ENCODE results near the gene PPP1R1B.

Gene PPP1R1B

GRCh38 chr17:39658760-39659159, 32.0 kb downstream of the PPP1R1B start:
- no peak for DNase-seq

DNA sequence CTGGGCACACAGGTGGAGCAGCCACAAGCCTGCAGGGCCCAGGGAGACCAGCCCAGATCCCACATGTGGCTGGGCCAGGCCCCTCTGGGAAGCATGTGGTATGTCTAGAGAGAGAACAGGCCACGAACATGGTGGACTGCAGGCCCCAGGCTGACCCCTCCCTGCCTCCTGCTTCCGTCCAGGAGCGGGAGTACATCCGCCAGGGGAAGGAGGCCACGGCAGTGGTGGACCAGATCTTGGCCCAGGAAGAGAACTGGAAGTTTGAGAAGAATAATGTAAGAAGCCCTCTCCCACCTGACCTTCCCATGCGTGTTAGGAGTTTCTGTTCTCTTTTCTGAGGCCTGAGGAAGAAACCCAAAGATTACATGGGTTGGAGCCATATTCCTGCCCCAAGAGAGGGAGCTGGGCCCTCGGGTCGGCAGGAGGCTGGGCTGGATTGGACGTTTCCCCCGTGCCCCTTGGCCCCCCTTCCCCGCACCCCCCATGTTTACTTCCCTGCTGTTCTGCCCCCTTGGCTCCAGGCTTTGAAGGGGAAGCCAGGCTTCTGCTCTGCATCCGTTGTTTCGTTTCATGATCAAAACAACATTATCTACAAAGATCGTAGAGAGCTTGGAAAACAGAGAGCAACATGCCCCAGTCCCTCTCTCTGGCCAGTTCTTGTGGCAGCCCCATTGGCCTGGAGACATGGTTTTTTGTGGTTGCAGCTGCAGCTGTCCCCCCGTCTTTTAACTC, 32.7 kb downstream of the PPP1R1B start:
- no peak for DNase-seq

DNA sequence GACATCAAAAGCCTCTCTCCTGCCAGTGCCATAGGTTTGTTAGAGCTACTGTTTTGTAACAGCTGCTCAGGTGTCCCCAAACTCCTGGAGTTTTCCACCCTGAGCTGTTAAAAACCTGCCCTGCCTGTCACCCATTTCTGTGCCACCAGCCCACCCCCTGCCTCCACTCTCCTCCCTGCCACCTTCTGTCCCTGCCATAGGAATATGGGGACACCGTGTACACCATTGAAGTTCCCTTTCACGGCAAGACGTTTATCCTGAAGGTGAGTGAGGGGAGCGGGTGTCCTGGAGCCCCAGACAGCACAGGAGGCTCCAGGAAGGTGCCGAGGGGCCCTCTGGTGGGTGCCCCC, 33.2 kb downstream of the PPP1R1B start:
- no peak for DNase-seq

DNA sequence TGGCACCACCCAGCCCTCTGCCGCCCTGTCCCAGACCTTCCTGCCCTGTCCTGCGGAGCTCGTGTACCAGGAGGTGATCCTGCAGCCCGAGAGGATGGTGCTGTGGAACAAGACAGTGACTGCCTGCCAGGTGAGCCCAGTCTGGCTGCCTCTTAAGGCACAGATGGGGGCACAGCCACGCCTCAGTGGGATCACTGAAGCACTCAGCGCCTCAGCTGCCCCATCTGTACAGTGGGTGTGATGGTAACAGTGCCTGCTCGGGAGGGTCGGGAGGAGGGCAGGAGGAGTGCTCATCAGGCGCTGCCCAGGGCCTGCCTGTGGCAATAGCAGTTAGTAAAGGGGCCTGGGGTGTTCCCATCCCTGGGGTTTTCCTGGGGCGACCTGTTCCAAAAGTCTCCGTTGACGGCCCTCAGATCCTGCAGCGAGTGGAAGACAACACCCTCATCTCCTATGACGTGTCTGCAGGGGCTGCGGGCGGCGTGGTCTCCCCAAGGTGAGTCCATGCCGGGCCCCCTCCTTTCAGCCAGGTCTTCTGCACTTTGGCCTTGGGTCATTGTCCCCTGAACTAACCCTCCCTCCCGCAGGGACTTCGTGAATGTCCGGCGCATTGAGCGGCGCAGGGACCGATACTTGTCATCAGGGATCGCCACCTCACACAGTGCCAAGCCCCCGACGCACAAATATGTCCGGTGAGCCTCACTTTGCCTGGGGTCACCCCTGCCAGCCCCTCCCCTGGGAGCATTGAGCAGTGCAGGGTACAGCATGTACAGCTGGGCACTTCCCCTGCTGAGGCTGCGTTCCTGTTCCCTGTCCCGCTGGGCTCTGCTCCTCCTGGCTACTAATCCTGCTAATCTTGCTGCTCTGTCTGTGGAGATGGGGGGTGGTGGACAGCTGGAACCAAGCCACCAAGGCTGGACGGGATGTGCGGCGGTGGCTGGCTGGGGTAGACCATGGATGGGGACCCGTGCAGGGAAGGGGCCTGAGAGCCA, 33.9 kb downstream of the PPP1R1B start:
- no peak for DNase-seq

DNA sequence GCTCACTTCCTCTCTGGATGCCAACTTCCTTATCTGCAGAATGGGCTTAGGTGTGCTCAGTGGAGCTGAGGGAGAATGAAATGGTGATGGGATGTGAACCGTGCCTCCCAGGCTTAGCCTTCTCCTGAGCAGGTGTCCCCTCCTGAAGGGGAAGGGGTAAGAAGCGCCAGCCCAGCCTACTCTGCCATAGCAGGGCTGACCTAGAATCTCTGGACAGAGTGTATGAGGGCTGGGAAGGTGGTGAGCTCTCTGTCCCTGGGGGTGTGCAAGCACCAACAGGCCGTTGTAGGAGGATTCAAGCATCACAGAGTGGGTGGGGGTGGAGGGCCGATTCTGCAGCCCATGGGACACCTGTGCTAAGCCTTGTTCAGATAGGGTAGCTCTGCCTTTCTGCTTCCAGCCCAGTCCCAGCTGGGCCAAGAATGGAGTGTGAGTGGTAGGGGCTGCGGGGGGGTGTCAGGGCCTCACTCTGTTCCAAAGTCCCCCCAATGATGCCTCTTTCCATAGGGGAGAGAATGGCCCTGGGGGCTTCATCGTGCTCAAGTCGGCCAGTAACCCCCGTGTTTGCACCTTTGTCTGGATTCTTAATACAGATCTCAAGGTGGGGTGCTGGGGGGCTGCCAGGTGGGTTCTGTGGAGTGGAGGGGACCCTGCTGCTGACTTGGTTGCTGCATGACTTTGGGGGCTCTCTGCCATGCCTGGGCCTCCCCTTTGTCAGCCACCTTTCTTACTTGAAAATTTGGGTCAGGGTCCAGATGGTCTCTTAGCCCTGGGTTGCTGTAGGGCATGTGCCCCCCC, 35.2 kb downstream of the PPP1R1B start:
- DNase-seq = no peak

DNA sequence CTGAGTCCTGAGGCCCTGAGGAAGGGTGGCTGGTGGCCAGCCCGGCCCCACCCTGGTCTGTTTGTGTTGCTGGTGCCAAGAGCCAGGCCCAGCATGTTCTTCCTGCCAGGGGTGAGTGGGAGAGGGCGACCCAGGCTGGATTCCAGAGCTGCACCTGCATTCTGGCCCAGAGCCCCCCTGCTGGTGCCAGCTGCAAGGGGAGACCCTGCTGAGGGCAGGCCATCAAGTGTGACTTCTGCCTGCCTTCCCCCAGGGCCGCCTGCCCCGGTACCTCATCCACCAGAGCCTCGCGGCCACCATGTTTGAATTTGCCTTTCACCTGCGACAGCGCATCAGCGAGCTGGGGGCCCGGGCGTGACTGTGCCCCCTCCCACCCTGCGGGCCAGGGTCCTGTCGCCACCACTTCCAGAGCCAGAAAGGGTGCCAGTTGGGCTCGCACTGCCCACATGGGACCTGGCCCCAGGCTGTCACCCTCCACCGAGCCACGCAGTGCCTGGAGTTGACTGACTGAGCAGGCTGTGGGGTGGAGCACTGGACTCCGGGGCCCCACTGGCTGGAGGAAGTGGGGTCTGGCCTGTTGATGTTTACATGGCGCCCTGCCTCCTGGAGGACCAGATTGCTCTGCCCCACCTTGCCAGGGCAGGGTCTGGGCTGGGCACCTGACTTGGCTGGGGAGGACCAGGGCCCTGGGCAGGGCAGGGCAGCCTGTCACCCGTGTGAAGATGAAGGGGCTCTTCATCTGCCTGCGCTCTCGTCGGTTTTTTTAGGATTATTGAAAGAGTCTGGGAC, 36.0 kb downstream of the PPP1R1B start:
- DNase-seq = no peak

DNA sequence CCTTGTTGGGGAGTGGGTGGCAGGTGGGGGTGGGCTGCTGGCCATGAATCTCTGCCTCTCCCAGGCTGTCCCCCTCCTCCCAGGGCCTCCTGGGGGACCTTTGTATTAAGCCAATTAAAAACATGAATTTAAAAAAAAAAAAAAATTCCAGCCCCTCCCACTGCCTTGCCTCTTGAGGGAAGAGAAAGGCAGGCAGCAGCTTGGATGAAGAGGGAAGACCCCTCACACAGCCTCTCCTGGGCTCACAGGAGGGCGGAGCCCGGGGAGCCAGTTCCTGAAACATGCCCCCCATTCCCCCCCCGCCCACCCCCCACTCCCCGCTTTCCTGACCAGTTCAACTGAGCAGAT, 36.6 kb downstream of the PPP1R1B start:
- no peak for DNase-seq

GRCh38 chr17:39663688-39664580, 37.2 kb downstream of the PPP1R1B start:
- DNase-seq = no peak

DNA sequence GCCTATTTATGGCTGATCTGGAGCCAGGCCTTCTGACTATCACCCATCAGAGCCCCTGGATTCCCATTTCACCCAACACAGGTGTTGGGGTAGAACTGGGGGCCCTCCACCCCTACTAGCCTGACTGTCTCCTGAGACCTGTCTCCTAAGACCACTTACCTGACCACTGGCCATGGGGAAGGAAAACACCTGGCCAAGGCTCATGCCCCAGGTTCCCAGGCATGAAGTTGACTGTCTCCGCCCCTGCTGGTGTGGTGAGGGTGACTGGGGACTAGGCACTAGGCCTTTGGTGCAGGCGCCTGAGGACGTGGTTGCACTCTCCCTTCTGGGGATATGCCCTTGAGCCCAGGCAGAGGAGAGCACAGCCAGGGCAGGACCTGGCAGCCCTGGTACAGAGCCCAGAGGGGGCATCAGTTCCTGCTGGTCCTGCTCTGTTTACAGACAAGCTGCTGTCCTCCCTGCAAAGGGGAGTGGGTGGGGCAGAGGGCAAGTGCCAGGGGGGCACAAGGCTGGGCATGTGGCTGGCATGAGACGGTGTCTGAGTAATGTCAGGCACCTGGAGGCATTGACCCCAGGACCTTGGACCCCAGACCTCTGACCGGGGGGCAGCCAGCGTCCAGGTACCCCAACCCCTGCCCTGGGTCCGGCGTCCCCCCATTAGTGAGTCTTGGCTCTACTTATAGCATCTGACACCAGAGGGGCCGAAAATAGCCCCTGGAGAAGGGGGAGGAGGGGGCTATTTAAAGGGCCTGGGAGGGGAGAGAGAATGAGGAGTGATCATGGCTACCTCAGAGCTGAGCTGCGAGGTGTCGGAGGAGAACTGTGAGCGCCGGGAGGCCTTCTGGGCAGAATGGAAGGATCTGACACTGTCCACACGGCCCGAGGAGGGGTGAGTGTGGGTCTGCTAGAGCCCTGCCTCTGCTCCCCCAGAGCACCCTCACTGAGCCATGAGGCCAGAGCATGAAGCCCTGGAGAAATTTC, 38.1 kb downstream of the PPP1R1B start, which contains the start of gene TCAP:
TSS of gene TCAP (plus strand) at position 769 of the 981 bp plus-strand sequence. CDS start at position 780, 11 bp downstream.
- DNase-seq = no peak

- DNase-seq = no peak
Observed at GRCh38 chr17:39665642-39666224, 39.0 kb downstream of the PPP1R1B start.

GRCh38 chr17:39666231-39666600, 39.5 kb downstream of the PPP1R1B start:
- no peak for DNase-seq

- no peak for DNase-seq
Observed at GRCh38 chr17:39666601-39667261, 40.0 kb downstream of the PPP1R1B start.

- DNase-seq = no peak
Observed at GRCh38 chr17:39667262-39667944, 40.7 kb downstream of the PPP1R1B start.

DNA sequence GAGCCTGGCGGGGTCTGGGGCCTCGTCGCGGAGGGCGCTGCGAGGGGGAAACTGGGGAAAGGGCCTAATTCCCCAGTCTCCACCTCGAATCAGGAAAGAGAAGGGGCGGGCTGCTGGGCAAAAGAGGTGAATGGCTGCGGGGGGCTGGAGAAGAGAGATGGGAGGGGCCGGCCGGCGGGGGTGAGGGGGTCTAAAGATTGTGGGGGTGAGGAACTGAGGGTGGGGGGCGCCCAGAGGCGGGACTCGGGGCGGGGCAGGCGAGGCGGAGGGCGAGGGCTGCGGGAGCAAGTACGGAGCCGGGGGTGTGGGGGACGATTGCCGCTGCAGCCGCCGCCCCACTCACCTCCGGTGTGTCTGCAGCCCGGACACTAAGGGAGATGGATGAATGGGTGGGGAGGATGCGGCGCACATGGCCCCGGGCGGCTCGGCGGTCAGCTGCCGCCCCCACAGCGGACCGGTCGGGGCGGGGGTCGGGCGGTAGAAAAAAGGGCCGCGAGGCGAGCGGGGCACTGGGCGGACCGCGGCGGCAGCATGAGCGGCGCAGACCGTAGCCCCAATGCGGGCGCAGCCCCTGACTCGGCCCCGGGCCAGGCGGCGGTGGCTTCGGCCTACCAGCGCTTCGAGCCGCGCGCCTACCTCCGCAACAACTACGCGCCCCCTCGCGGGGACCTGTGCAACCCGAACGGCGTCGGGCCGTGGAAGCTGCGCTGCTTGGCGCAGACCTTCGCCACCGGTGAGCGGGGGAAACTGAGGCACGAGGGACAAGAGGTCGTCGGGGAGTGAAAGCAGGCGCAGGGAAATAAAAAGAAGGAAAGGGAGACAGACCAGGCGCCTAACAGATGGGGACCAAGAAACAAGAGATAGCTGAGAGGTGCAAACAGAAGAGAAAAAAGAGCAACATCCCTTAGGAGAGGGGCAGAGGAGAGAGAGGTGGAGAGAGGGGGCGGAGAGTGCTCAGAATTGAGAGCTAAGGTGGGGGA, 41.5 kb downstream of the PPP1R1B start, which contains the start of gene PNMT:
TSS of gene PNMT (plus strand) at position 509 of the 980 bp plus-strand sequence. CDS start at position 532, 23 bp downstream.
- peak; percentile 63 to 65 for DNase-seq

GRCh38 chr17:39669897-39670735, 43.4 kb downstream of the PPP1R1B start:
- DNase-seq = no peak

DNA sequence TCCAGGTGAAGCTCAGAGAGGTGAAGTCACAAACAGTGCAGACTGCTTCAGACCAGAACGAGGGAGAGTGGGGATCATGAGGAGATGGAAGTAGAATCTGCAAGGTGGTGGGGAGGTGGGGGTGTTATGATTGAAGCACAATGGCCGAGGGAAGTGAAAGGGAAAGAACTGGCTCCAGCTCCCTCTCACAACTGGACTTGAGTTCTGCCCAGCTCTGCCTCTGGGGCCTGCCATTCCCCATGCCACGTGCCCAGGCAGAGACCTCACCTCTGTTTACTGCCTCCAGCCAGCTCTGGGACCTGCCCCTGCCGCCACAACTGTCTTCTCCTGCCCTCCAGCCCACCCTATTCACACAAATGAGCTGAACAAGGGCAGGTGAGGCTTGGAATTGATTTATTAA, 44.0 kb downstream of the PPP1R1B start:
- DNase-seq = no peak
